ENCODE data around the gene LMTK2.
A peak's percentile ranks its signal among the peaks of the same experiment; 100 is the strongest.

Gene LMTK2

DNA sequence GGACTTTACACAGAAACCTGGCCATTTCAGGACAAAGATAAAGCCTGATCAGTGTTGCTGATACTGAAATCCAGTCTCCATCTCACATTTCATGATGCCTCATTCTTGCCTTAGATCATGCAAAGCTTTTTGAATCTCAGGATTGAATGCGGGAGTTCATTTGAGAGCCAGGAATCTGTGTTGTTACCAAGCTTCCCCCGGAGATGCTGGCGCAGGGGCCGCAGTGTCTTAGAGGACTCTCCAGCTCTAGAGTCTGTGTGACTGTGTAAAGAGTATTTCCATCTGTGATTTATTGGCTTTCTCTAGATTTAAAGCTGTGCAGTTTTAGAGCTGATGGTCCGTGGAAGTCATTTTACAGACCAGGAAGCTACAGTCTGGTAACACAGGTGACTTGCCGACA is 32.0 kb downstream of the LMTK2 start:
- no peak for DNase-seq

DNA sequence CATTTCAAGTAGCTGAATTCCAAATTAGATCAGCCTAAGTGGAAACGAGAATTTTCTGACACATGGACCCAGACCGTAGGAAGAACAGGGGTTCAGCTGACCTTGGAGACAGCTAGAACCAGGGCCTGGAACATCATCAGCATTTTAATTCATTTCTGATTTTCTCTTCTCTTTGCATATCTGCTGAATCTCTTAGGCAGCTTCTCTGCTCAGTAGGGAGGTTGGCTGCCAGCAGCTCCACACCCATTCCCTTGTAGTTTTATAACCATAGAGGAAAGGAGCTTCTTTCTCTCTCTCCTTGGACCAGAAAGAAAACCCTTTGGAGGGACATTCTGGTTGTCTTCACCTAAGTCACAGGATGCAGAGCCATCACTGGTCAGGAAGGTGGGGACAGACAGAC is 36.0 kb downstream of the LMTK2 start:
- no peak for DNase-seq

- DNase-seq: no peak
These were observed 41.9 kb downstream of the LMTK2 start for GRCh38 chr7:98148607-98149006.

- no peak for DNase-seq
These were observed 42.5 kb downstream of the LMTK2 start for GRCh38 chr7:98149116-98149692.

DNA sequence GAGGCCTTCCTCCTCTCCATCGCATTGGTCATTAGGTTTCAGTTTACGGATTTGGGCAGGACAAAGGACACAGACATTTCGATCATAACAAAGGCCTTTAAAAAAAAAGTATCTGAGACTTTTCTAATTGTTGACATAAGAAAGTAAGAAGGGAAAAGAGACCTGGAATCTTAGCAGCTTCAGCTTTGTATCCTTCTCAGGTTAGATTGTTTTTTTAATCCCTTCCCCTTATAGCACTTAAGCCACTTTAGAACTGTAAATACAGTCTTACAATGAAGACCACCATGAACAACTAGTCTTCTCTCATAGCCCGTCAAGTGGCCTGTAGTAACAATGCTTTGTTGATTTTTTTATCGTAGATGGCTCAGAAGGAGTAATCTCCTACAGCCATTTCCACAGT is 45.2 kb downstream of the LMTK2 start:
- DNase-seq: no peak

DNA sequence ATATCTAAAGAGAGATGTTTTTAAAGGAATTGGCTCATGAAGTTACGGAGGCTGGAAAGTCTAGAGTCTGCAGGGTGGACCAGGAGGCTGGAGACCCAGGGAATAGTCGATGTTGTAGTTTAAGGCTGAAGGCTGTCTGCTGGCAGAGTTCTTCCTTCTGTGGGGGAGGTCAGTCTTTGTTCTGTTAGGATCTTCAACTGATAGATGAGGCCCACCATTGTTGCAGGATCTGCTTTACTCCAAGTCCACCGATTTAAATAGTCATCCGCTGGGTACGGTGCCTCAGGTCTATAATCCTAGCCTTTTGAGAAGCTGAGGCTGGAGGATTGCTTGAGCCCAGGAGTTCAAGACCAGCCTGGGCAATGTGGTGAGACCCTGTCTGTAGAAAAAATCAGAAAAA is 50.0 kb downstream of the LMTK2 start:
- no peak for DNase-seq

DNA sequence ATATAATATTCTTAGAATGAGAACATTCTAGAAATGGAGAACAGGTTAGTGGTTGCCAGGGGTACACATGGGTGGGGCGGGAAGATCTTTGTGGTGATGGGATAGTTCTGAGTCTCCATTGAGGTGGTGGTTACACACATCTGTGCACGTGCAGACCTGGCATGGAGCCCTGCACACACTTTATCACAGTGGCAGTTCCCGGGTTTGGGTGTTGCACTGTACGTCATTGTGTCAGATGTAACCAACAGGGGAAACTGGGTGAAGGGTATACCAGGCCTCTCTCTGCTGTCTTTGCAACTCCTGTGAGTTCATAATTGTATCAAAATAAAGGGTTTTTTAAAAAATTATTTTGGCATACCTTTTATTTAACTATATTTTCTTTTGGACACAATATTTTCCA is 51.1 kb downstream of the LMTK2 start:
- no peak for DNase-seq

GRCh38 chr7:98162758-98163157 is 56.1 kb downstream of the LMTK2 start:
- no peak for DNase-seq

- DNase-seq: no peak
These were observed 56.6 kb downstream of the LMTK2 start for GRCh38 chr7:98163269-98163668.

- no peak for DNase-seq
These were observed 57.2 kb downstream of the LMTK2 start for GRCh38 chr7:98163704-98164494.

DNA sequence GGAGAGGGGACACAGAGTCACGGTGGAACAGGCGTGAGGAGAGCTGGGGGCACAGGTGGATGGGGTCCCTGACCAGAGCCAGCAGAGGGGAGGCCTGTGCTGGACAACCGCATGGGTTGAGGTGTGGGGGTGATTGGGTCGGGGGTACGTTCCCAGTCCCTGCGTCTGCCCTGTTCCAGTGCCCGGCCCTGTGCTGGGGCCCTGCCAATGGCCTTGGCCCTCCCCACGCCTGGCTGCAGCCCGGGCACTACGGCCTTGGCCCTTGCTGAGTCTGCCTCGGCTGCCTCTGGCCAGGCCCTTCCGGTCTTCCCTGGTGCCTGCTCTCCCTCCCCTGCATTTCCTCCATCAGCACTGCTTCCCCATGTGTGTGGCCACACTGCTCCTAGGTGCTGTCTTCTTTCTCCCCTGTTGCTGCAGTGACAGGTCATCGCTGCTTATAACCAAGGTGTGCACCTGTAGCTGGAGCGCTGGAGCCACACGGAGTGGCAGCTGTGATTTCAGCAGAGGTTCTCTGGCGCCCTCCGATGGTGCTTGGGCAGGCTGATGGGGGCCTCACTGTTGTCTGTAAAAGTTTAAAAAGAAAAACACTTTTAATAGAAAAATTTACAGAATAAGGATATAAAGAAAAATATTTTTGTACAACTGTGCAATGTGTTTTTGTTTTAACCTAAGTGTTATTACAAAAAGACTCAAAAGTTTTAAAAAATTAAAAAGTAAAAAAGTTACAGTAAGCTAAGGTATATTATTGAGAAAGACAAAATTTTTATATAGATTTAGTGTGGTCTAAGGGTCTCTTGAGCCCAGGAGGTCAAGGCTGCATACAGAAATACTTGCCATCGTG is 59.4 kb downstream of the LMTK2 start:
- peak; percentile 4 for DNase-seq

DNA sequence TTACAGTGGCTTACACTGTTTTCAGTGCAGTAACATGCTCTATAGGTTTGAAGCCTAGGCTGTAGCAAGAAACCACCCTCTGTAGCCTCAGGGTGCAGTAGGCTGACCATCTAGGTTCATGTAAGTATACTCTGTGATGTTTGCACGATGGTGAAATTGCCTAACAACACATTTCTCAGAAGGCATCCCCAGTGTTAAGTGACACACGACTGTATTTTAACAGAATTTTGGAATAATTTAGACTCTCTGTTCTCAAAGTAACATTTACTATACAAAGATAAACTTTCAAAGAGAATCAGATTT is 60.0 kb downstream of the LMTK2 start:
- no peak for DNase-seq

GRCh38 chr7:98167653-98168052 is 61.0 kb downstream of the LMTK2 start:
- no peak for DNase-seq

DNA sequence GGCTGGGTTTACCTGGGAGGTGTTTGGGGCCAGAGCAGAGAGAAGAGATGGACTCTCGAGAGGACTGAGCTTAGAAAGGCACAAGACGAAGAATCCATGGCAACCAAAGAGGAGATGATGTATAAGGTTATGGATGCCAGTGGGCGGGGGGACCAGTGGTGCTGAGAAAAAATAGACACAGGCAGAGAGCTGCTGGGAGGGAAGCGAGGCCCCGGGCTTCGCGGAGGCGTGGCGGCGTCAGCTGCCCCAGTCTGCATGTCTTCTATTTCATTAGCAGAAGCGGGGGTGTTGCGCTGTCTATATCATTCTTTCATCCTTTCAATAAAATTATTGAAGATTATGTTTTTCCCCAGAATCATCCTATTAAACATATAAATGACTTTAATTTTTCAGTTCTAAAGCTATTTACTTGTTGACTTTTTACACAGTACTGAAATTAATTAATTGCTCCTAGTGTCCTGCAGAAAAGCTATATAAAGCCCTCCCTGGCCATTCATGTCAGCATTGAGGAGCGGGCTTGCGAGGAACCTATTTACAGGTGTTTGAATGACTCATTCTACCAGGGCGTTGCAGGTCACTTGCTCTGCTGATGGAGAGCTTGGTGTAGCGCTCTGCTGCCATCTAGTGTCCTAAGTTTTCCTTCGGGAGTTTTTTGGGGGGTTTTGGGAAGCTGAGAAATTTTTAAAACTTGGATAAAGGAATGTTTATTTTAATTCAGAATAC is 61.7 kb downstream of the LMTK2 start:
- peak; percentile 44 for DNase-seq

DNA sequence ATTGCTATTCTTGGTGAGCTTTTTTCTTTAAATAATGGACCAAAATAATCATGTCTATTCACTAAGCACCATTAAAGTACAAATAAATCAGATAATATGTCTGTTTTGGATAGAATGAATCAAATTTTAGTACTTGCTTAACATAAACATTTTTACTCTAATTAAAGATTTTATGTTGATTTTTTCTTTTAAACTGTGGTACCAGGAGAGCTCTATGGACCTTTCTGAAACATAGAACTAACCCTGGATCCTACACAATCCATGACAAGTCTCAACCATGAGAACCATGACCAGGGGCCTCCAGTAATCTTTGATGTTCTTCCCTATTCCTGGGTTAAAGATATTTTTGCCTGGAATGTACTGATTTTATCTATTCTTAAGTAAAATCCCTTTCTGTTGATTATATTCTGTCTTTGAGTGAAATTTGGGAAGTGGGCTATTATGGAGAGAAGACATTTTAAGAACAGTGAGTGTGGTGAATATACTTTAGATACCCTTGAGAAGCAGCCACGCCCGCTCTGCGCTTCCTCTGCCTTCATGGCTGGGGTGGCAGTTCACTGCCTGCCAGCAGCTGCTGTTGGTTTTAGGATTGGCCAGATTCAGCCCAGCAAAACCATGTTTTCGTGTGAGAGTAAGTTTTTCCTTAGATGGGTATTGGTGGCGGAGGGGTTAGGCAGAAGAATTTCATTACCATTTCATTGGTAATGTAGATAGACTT is 62.4 kb downstream of the LMTK2 start:
- DNase-seq: no peak

DNA sequence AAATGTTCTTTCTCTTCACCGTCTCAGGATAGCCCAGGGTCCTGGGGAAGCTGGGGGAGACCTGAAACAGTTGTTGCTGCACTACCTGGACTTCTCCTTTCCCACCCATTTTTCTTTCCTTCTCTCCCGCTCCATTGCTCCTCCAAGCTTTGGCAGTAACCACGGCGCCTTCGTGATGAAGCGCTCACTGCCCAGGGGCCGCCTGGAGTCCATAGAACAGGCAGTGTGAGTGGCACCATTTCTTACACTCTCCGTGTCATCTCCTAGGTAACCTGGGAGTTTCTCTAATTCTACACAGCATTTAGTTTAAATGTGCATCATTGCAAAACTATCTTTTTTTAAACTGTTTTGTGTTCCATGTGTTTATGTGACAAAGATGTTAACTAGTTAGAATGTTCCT is 64.3 kb downstream of the LMTK2 start:
- DNase-seq: no peak

DNA sequence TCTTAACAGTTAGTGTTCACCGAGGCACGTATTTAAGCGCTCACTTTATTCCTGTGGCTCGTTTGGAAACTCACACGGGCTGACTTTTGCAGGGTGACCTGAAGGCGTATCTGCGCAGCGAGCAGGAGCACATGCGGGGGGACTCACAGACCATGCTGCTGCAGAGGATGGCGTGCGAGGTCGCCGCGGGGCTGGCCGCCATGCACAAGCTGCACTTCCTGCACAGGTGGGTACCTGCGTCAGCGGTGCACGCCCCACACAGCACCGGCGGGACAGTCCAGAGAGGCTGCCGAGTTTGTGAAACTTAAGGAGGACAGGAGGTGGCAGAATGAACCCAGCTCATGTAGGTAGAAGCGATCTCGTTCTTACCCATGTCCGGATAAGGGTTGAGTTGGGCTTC is 64.8 kb downstream of the LMTK2 start:
- no peak for DNase-seq

- peak; percentile 17 for DNase-seq
These were observed 67.9 kb downstream of the LMTK2 start for GRCh38 chr7:98174334-98175259.

- DNase-seq: no peak
These were observed 68.7 kb downstream of the LMTK2 start for GRCh38 chr7:98175260-98175940.

DNA sequence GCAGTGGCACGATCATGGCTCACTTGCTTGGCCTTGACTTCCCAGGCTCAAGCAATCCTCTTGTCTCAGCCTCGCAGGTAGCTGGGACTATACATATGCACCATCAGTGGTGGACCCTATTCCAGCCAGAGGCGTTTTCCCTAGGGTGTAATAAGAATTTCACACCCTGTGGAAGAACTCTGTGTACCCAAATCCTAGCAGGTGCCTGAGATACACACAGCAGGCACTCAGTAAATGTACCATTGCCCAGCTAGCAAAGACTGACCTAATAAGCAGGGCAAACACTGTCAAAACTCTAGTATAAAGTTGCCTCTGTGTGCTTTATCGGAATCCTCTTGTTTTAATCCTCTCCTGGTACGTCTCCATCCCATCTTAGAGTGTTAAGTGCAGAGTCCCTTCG is 70.9 kb downstream of the LMTK2 start:
- DNase-seq: no peak

DNA sequence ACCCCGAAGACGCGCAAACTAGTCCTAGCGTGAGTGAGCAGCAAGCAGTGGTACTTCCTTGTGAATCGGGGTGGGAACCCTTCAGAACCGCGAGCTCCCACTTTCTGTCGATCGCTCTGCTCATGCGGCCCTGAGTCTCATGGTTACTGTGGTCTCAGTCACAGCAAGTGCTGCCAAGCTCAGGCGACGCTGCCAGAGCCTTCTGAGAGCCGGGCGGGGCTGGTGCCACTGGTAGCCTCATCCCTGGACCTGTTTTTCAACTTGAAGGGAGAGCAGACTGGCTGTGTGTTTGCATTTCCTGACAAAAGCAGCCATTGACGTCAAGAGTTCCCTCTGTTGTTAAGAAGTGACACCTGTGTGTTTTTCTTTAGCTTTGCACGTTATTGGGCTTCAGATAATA is 71.7 kb downstream of the LMTK2 start:
- DNase-seq: no peak

Measured in NCI-H1694 (cell line).